Measurements from ENCODE around the gene CASS4. TPM values are rescaled to one million over a fixed set of nuclear protein-coding genes. Genes with fewer than 3 reads are reported as not detected.

Gene CASS4
- polyA plus RNA-seq, 1 donor (not counting 4 experiments of a cell fraction or from before 2014, with no cell fraction given) = 0.01 TPM

DNA sequence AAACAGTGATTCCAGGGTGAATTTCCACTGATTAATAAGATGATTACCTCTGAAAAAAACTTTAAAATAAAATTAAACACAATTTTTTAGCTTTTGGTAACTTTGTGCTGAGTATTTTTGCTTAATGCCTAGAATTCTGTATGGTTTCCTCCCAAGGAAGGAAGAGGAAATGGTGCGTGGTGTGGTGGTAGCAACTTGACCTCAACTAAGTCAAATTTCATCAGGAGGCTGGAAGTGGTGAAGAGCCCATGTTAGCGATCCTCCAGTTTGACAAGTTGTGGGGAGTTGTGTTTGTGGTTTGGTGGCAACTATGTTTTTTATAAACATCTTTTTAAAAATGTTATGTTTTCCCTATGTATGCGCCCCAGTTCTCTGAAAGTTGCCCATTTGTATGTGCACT, 51.4 kb downstream of the CASS4 start:
- H3K9me3 ChIP-seq (ENCODE audit: control insufficient read depth, low read depth, low read length) = no peaks in the 10 kb centered on the region
- DNase-seq (ENCODE audit: low read depth, low spot score) (no peak), FAIRE-seq (no peak)
- H3K27ac ChIP-seq (ENCODE audit: control insufficient read depth, insufficient read depth, low read length) = no peak overlapping the region
- H4K20me1 ChIP-seq (ENCODE audit: control insufficient read depth, extremely low read depth, insufficient read depth, low read length) = no peaks in the 10 kb centered on the region
- no peaks in the 10 kb centered on the region for H3K36me3 ChIP-seq (ENCODE audit: control insufficient read depth in 2 of 2, extremely low read depth in 1 of 2, insufficient read depth in 2 of 2, low read length in 2 of 2)
- H3K4me3 ChIP-seq (ENCODE audit: control insufficient read depth in 2 of 3, extremely low read depth in 1 of 3, insufficient read depth in 2 of 3, low read depth in 1 of 3, low read length in 3 of 3) = no peak overlapping the region
- dilution Hi-C loops (cut with MboI; ENCODE audit: extremely low pct_ligation_motif_present, low sequenced_read_pairs) = no loop called here
- no peak overlapping the region for H3K4me2 ChIP-seq (ENCODE audit: control insufficient read depth, extremely low read depth, insufficient read depth, low read depth, low read length)
- no peaks in the 10 kb centered on the region for H3K9me1 ChIP-seq (ENCODE audit: control insufficient read depth, extremely low read depth, insufficient read depth, low read length)
- no peaks in the 10 kb centered on the region for H3K27me3 ChIP-seq (ENCODE audit: control insufficient read depth, extremely low read depth, insufficient read depth, low read length)
- H2AFZ ChIP-seq (ENCODE audit: control insufficient read depth, low read length) = no peak overlapping the region
- no peak overlapping the region for H3K9ac ChIP-seq (ENCODE audit: control insufficient read depth, extremely low read depth, insufficient read depth, low read length)
- peaks cover 3% of the 10 kb centered on the region for H3K4me1 ChIP-seq (ENCODE audit: control insufficient read depth, extremely low read depth, insufficient read depth, low read length)
- TF ChIP-seq, protein P1, sequence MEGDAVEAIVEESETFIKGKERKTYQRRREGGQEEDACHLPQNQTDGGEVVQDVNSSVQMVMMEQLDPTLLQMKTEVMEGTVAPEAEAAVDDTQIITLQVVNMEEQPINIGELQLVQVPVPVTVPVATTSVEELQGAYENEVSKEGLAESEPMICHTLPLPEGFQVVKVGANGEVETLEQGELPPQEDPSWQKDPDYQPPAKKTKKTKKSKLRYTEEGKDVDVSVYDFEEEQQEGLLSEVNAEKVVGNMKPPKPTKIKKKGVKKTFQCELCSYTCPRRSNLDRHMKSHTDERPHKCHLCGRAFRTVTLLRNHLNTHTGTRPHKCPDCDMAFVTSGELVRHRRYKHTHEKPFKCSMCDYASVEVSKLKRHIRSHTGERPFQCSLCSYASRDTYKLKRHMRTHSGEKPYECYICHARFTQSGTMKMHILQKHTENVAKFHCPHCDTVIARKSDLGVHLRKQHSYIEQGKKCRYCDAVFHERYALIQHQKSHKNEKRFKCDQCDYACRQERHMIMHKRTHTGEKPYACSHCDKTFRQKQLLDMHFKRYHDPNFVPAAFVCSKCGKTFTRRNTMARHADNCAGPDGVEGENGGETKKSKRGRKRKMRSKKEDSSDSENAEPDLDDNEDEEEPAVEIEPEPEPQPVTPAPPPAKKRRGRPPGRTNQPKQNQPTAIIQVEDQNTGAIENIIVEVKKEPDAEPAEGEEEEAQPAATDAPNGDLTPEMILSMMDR (optimal IDR thresholded peaks at IDR 0.05 in 1 of 3, IDR thresholded peaks at IDR 0.05 in 1 of 3, conservative IDR thresholded peaks at IDR 0.05 in 1 of 3; ENCODE audit: extremely low read depth in 1 of 3, insufficient read depth in 2 of 3, low read length in 3 of 3) = no peak
- no peak for TF ChIP-seq EZH2 (IDR thresholded peaks at IDR 0.05; ENCODE audit: low read length)
- no peaks in the 10 kb centered on the region for H3K79me2 ChIP-seq (ENCODE audit: control insufficient read depth, insufficient read depth, low read length)

DNA sequence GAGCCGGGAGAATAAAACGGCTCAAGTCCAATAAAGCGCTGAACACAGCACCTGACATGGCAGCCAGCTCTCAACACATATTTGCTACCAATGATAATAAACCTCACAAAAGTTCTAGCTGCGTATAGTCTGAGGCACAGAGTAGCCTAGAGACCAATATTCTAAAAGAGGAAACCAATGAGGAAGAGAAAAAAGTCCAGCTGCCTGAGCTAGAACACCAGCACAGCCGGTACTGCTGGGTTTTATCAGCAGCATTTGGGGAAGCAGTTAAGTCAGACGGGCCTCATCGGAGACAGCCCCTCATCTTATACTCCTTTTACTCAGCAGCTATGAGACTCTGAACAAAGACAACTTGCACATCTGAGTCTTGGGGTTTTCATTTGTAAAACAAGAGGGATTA, 53.9 kb downstream of the CASS4 start:
- no peaks in the 10 kb centered on the region for H3K27me3 ChIP-seq (ENCODE audit: control insufficient read depth, extremely low read depth, insufficient read depth, low read length)
- no peak overlapping the region for H3K4me2 ChIP-seq (ENCODE audit: control insufficient read depth, extremely low read depth, insufficient read depth, low read depth, low read length)
- H3K9ac ChIP-seq (ENCODE audit: control insufficient read depth, extremely low read depth, insufficient read depth, low read length) = no peak overlapping the region
- dilution Hi-C loops (cut with MboI; ENCODE audit: extremely low pct_ligation_motif_present, low sequenced_read_pairs) = no loop called here
- H3K9me3 ChIP-seq (ENCODE audit: control insufficient read depth, low read depth, low read length) = no peaks in the 10 kb centered on the region
- H2AFZ ChIP-seq (ENCODE audit: control insufficient read depth, low read length) = no peak overlapping the region
- no peaks in the 10 kb centered on the region for H4K20me1 ChIP-seq (ENCODE audit: control insufficient read depth, extremely low read depth, insufficient read depth, low read length)
- FAIRE-seq (no peak), DNase-seq (ENCODE audit: low read depth, low spot score) (no peak)
- TF ChIP-seq, protein P1 (optimal IDR thresholded peaks at IDR 0.05 in 1 of 3, IDR thresholded peaks at IDR 0.05 in 1 of 3, conservative IDR thresholded peaks at IDR 0.05 in 1 of 3; ENCODE audit: extremely low read depth in 1 of 3, insufficient read depth in 2 of 3, low read length in 3 of 3) = no peak
- no peak for TF ChIP-seq EZH2 (IDR thresholded peaks at IDR 0.05; ENCODE audit: low read length)
- H3K9me1 ChIP-seq (ENCODE audit: control insufficient read depth, extremely low read depth, insufficient read depth, low read length) = no peaks in the 10 kb centered on the region
- H3K27ac ChIP-seq (ENCODE audit: control insufficient read depth, insufficient read depth, low read length) = no peak overlapping the region
- H3K4me1 ChIP-seq (ENCODE audit: control insufficient read depth, extremely low read depth, insufficient read depth, low read length) = peaks cover 12% of the 10 kb centered on the region
- H3K36me3 ChIP-seq (ENCODE audit: control insufficient read depth in 2 of 2, extremely low read depth in 1 of 2, insufficient read depth in 2 of 2, low read length in 2 of 2) = no peaks in the 10 kb centered on the region
- no peak overlapping the region for H3K4me3 ChIP-seq (ENCODE audit: control insufficient read depth in 2 of 3, extremely low read depth in 1 of 3, insufficient read depth in 2 of 3, low read depth in 1 of 3, low read length in 3 of 3)
- peaks cover 26% of the 10 kb centered on the region for H3K79me2 ChIP-seq (ENCODE audit: control insufficient read depth, insufficient read depth, low read length)

Measured in keratinocyte (primary cell).